Neural cell (in vitro differentiated cells): ENCODE results near the gene GRIN1. TPM values are rescaled to one million over a fixed set of nuclear protein-coding genes. Genes with fewer than 3 reads are reported as not detected.

ENCODE experiments used
- H2AFZ ChIP-seq: fragments of 200-600, 300-800 bp; sonication (generic), shearing (Covaris generic); 2 replicates; pipeline ENCODE4 v1.6.0; 2014; ENCODE audit warnings: low read depth, mild to moderate bottlenecking, antibody characterized with exemption, low read length, moderate library complexity
- H3F3A ChIP-seq: fragments of 200-600 bp; shearing (Covaris generic); 2 replicates; pipeline ENCODE4 v1.6.1; 2016; ENCODE audit warnings: mild to moderate bottlenecking, moderate library complexity, mixed read lengths, antibody characterized with exemption, low read length; ENCODE audit not compliant: insufficient read depth, poor library complexity, severe bottlenecking
- H3K27ac ChIP-seq: fragments of 200-600, 300-800 bp; sonication (generic), shearing (Covaris generic); 2 replicates; pipeline ENCODE4 v1.5.1; 2014; ENCODE audit warnings: mild to moderate bottlenecking, low read length, moderate library complexity
- H3K27me3 ChIP-seq: fragments of 300-800, 200-600 bp; sonication (generic), shearing (Covaris generic); 2 replicates; pipeline ENCODE4 v1.6.0; 2014; ENCODE audit warnings: mild to moderate bottlenecking, low read depth, low read length, moderate library complexity; ENCODE audit not compliant: insufficient read depth
- H3K36me3 ChIP-seq: fragments of 300-800, 200-600 bp; sonication (generic), shearing (Covaris generic); 2 replicates; pipeline ENCODE4 v1.5.1; 2014; ENCODE audit warnings: mild to moderate bottlenecking, antibody characterized with exemption, low read length, moderate library complexity; ENCODE audit not compliant: insufficient read depth
- H3K4me2 ChIP-seq: fragments of 300-800, 200-600 bp; sonication (generic), shearing (Covaris generic); 2 replicates; pipeline ENCODE4 v1.6.0; 2014; ENCODE audit warnings: mild to moderate bottlenecking, low read length
- H3K4me3 ChIP-seq: fragments of 300-800, 200-600 bp; sonication (generic), shearing (Covaris generic); 2 replicates; pipeline ENCODE4 v1.5.1; 2014; ENCODE audit warnings: mild to moderate bottlenecking, low read length, moderate library complexity
- H3K79me2 ChIP-seq: fragments of 200-600 bp; shearing (Covaris generic); replicated peaks from 2 replicates; pipeline ENCODE4 v1.6.0; 2014; ENCODE audit warnings: mild to moderate bottlenecking, low read length, moderate library complexity; ENCODE audit not compliant: insufficient read depth
- H3K9ac ChIP-seq: fragments of 300-800, 200-600 bp; sonication (generic), shearing (Covaris generic); 2 replicates; pipeline ENCODE4 v1.6.1; 2016; ENCODE audit warnings: mild to moderate bottlenecking, low read length, mixed read lengths
- H3K9me2 ChIP-seq: fragments of 200-600 bp; shearing (Covaris generic); 2 replicates; pipeline ENCODE4 v1.6.1; 2016; ENCODE audit warnings: mild to moderate bottlenecking, low read length, mixed read lengths; ENCODE audit not compliant: insufficient read depth
- H3K9me3 ChIP-seq: fragments of 200-600, 300-800 bp; sonication (generic), shearing (Covaris generic); 2 replicates; pipeline ENCODE4 v1.6.1; 2016; ENCODE audit warnings: mild to moderate bottlenecking, mixed run types, low read length, moderate library complexity, mixed read lengths
- H4K20me1 ChIP-seq: fragments of 200-600 bp; shearing (Covaris generic); 2 replicates; pipeline ENCODE4 v1.6.1; 2016; ENCODE audit warnings: mild to moderate bottlenecking, mixed run types; ENCODE audit not compliant: insufficient read depth
- EP300 ChIP-seq: fragments of 450-650 bp; conservative IDR thresholded peaks from 2 replicates; pipeline ENCODE4 v1.6.1; 2014; ENCODE audit warnings: antibody characterized with exemption, mild to moderate bottlenecking, moderate library complexity; ENCODE audit not compliant: poor library complexity, severe bottlenecking
- EZH2 ChIP-seq: fragments of 200-600, 300-800 bp; shearing (Covaris generic), sonication (generic); IDR thresholded peaks from 2 replicates; pipeline ENCODE4 v1.6.1; 2014; ENCODE audit warnings: antibody characterized with exemption, low read length, borderline replicate concordance, mild to moderate bottlenecking; ENCODE audit not compliant: insufficient read depth, poor library complexity, severe bottlenecking
- MXI1 ChIP-seq: fragments of 450-650 bp; conservative IDR thresholded peaks from 2 replicates; pipeline ENCODE4 v1.6.1; 2014; ENCODE audit warnings: antibody characterized with exemption, mild to moderate bottlenecking; ENCODE audit not compliant: poor library complexity, severe bottlenecking
- POLR2AphosphoS5 ChIP-seq: IDR thresholded peaks from 2 replicates; pipeline ENCODE4 v1.6.1; 2012
- RAD21 ChIP-seq: fragments of 450-650 bp; conservative IDR thresholded peaks from 2 replicates; pipeline ENCODE4 v1.6.1; 2014; ENCODE audit warnings: antibody characterized with exemption, mild to moderate bottlenecking, moderate library complexity
- SMC3 ChIP-seq: fragments of 450-650 bp; conservative IDR thresholded peaks from 2 replicates; pipeline ENCODE4 v1.6.1; 2014; ENCODE audit warnings: antibody characterized with exemption, mild to moderate bottlenecking, moderate library complexity; ENCODE audit not compliant: poor library complexity
- TAF1 ChIP-seq: IDR thresholded peaks from 2 replicates; pipeline ENCODE4 v1.6.1; 2012; ENCODE audit warnings: low read depth
- polyA plus RNA-seq: library from polyadenylated mRNA; depleted of rRNA; stranded (reverse); fragments of >200 nt; gene quantifications from 2 replicates; pipeline ENCODE4 v1.2.3, GENCODE V29; 2014
- TF ChIP-seq, protein P1 (sequence below): IDR thresholded peaks from 2 replicates; pipeline ENCODE4 v1.6.1; 2012; ENCODE audit warnings: borderline replicate concordance
- TF ChIP-seq, protein P2 (sequence below): fragments of 450-650 bp; IDR thresholded peaks from 2 replicates; pipeline ENCODE4 v1.5.1; 2014; ENCODE audit warnings: antibody characterized with exemption, mild to moderate bottlenecking, moderate library complexity; ENCODE audit not compliant: poor library complexity, severe bottlenecking

The GRIN1 gene
- polyA plus RNA-seq, 1 donor from 2014 or later: 0.58 TPM

DNA sequence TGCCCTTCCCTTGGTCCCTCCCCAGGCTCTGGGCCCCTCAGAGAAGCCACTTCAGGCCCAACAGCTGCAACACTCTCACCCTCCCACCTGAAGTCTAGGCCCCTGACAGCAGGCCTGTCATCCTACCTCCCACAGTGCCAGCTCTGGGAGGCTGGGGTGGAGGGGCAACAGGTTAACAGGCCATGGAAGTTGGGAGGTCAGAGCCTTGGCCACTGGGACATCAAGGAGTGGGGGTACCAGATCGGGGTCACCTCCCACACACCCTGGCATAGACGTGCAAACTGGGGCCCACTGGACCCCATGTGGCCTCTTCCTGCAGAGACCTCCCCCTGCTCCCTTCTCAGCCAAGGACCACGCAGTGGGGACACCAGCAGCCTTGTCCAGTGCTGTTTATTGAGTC lies 52.3 kb downstream of the GRIN1 start:
- no peak overlapping the region for H2AFZ ChIP-seq
- H4K20me1 ChIP-seq: no peaks in the 10 kb centered on the region
- H3K9me2 ChIP-seq: no peaks in the 10 kb centered on the region
- H3F3A ChIP-seq: no peaks in the 10 kb centered on the region
- no peaks in the 10 kb centered on the region for H3K36me3 ChIP-seq
- H3K9ac ChIP-seq: no peak overlapping the region
- H3K4me3 ChIP-seq: no peak overlapping the region
- TF ChIP-seq TAF1 (no peak), RAD21 (no peak), MXI1 (no peak), EZH2 (no peak), EP300 (no peak), POLR2AphosphoS5 (no peak), SMC3 (no peak)
- TF ChIP-seq, protein P1, sequence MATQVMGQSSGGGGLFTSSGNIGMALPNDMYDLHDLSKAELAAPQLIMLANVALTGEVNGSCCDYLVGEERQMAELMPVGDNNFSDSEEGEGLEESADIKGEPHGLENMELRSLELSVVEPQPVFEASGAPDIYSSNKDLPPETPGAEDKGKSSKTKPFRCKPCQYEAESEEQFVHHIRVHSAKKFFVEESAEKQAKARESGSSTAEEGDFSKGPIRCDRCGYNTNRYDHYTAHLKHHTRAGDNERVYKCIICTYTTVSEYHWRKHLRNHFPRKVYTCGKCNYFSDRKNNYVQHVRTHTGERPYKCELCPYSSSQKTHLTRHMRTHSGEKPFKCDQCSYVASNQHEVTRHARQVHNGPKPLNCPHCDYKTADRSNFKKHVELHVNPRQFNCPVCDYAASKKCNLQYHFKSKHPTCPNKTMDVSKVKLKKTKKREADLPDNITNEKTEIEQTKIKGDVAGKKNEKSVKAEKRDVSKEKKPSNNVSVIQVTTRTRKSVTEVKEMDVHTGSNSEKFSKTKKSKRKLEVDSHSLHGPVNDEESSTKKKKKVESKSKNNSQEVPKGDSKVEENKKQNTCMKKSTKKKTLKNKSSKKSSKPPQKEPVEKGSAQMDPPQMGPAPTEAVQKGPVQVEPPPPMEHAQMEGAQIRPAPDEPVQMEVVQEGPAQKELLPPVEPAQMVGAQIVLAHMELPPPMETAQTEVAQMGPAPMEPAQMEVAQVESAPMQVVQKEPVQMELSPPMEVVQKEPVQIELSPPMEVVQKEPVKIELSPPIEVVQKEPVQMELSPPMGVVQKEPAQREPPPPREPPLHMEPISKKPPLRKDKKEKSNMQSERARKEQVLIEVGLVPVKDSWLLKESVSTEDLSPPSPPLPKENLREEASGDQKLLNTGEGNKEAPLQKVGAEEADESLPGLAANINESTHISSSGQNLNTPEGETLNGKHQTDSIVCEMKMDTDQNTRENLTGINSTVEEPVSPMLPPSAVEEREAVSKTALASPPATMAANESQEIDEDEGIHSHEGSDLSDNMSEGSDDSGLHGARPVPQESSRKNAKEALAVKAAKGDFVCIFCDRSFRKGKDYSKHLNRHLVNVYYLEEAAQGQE: no peak
- TF ChIP-seq, protein P2, sequence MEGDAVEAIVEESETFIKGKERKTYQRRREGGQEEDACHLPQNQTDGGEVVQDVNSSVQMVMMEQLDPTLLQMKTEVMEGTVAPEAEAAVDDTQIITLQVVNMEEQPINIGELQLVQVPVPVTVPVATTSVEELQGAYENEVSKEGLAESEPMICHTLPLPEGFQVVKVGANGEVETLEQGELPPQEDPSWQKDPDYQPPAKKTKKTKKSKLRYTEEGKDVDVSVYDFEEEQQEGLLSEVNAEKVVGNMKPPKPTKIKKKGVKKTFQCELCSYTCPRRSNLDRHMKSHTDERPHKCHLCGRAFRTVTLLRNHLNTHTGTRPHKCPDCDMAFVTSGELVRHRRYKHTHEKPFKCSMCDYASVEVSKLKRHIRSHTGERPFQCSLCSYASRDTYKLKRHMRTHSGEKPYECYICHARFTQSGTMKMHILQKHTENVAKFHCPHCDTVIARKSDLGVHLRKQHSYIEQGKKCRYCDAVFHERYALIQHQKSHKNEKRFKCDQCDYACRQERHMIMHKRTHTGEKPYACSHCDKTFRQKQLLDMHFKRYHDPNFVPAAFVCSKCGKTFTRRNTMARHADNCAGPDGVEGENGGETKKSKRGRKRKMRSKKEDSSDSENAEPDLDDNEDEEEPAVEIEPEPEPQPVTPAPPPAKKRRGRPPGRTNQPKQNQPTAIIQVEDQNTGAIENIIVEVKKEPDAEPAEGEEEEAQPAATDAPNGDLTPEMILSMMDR: no peak
- no peak overlapping the region for H3K4me2 ChIP-seq
- no peak overlapping the region for H3K27ac ChIP-seq
- H3K79me2 ChIP-seq: peaks cover 14% of the 10 kb centered on the region
- H3K27me3 ChIP-seq: no peaks in the 10 kb centered on the region
- H3K9me3 ChIP-seq: no peaks in the 10 kb centered on the region

DNA sequence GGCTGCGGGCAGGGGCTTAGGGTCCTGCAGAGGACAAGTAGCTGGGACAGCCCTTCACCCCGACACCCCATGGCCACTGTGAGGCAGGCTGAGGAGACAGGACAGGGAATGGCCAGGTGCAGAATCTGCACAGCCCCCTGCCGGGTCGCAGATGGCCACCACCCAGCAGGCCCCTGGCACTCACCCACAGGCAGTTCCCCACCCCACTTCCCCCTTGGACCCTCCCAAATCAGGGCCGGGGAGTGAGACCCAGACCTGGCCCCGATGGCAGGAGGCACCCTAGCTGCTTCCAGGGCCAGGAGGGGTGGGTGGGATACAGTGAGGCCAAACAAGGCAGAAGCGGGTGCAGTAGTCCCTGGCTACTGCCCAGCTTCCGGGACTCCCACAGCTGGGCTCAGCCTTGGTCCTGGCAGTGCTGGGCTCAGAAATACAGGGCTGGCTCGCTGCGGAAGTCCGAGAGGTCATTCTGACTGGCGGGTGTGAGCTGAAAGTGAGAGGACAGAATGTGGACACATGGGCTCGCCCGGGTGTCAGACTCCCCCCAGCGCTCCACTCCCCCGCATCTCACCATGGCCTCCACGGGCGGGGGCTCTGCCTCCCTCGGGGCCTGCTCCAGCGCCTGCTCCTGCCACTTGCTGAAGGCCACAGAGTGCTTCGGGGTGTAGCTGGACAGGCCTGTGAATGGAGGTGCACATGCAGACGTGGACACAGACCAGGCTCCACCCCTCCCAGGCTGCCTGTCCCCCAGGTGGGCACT lies 52.9 kb downstream of the GRIN1 start:
- no peaks in the 10 kb centered on the region for H4K20me1 ChIP-seq
- H2AFZ ChIP-seq: no peak overlapping the region
- no peak overlapping the region for H3K27ac ChIP-seq
- H3F3A ChIP-seq: no peaks in the 10 kb centered on the region
- H3K36me3 ChIP-seq: no peaks in the 10 kb centered on the region
- no peaks in the 10 kb centered on the region for H3K9me2 ChIP-seq
- TF ChIP-seq MXI1 (no peak), TAF1 (no peak)
- TF ChIP-seq, protein P1: no peak
- H3K4me3 ChIP-seq: no peak overlapping the region
- no peak overlapping the region for H3K4me2 ChIP-seq
- H3K9me3 ChIP-seq: no peaks in the 10 kb centered on the region
- H3K9ac ChIP-seq: no peak overlapping the region
- H3K79me2 ChIP-seq: peaks cover 13% of the 10 kb centered on the region
- H3K27me3 ChIP-seq: no peaks in the 10 kb centered on the region
